HFFc6 (cell line): ENCODE measurements around the gene GPR152. TPM values are rescaled to one million over a fixed set of nuclear protein-coding genes. Genes with fewer than 3 reads are reported as not detected.

Experiments used
- DNase-seq: peaks from one replicate; pipeline ENCODE4 v3.0.0-alpha.2; 2018
- H3K27ac Mint-ChIP-seq: 2 replicates; pipeline ENCODE4 v1.8.0; 2020; ENCODE audit warnings: mild to moderate bottlenecking, mixed read lengths
- H3K27me3 Mint-ChIP-seq: 2 replicates; pipeline ENCODE4 v1.8.0; 2021; ENCODE audit warnings: mild to moderate bottlenecking, moderate library complexity, mixed read lengths; ENCODE audit not compliant: insufficient read depth
- H3K36me3 Mint-ChIP-seq: 2 replicates; pipeline ENCODE4 v1.8.0; 2021; ENCODE audit warnings: low read depth, mixed read lengths
- H3K4me1 Mint-ChIP-seq: 2 replicates; pipeline ENCODE4 v1.8.0; 2020; ENCODE audit warnings: low read depth, mixed read lengths
- H3K4me3 Mint-ChIP-seq: 2 replicates; pipeline ENCODE4 v1.8.0; 2020; ENCODE audit warnings: mild to moderate bottlenecking, moderate library complexity, mixed read lengths
- H3K9me3 Mint-ChIP-seq: 2 replicates; pipeline ENCODE4 v1.8.0; 2020; ENCODE audit warnings: mild to moderate bottlenecking, mixed read lengths
- CTCF ChIP-seq: fragments of 200-600 bp; sonication (generic); IDR thresholded peaks from 2 replicates; pipeline ENCODE4 v1.5.0; 2021; ENCODE audit warnings: antibody characterized with exemption, mild to moderate bottlenecking
- total RNA-seq, 6 experiments: library from RNA; stranded (reverse); fragmentation: NEBNext Ultra II Directional; extraction: Animal tissue kit (Norgen Biotek cat#: 25700); gene quantifications; 2 replicates in 1 of 6; 3 replicates in 5 of 6; pipeline ENCODE4 v1.2.3, GENCODE V29; 2021

The GPR152 gene
- total RNA-seq, 6 experiments from 2014 or later: not detected

GRCh38 chr11:67494371-67495233, 42.1 kb upstream of the GPR152 start:
- no peak for DNase-seq
- no peak for TF ChIP-seq CTCF
- Mint-ChIP-seq H3K9me3 (no peaks in the 10 kb centered on the region), H3K36me3 (no peaks in the 10 kb centered on the region), H3K4me3 (no peak overlapping the region), H3K4me1 (no peaks in the 10 kb centered on the region), H3K27me3 (peaks cover 3% of the 10 kb centered on the region; the same call in 1 of the 2 replicates), H3K27ac (no peak overlapping the region)

- H3K4me1 Mint-ChIP-seq: no peaks in the 10 kb centered on the region
- H3K27ac Mint-ChIP-seq: no peak overlapping the region
- peaks cover 5% of the 10 kb centered on the region; the same call in 1 of the 2 replicates for H3K27me3 Mint-ChIP-seq
- no peak for TF ChIP-seq CTCF
- no peaks in the 10 kb centered on the region for H3K36me3 Mint-ChIP-seq
- H3K4me3 Mint-ChIP-seq: no peak overlapping the region
- DNase-seq: no peak
- H3K9me3 Mint-ChIP-seq: no peaks in the 10 kb centered on the region
Observed at GRCh38 chr11:67493548-67494370, 41.2 kb upstream of the GPR152 start.

- no peak overlapping the region for H3K27ac Mint-ChIP-seq
- no peaks in the 10 kb centered on the region for H3K4me1 Mint-ChIP-seq
- peaks cover 5% of the 10 kb centered on the region; the same call in 1 of the 2 replicates for H3K27me3 Mint-ChIP-seq
- no peak for TF ChIP-seq CTCF
- no peaks in the 10 kb centered on the region for H3K9me3 Mint-ChIP-seq
- H3K36me3 Mint-ChIP-seq: peaks cover 1% of the 10 kb centered on the region; the same call in 1 of the 2 replicates
- H3K4me3 Mint-ChIP-seq: no peak overlapping the region
- DNase-seq: no peak
Observed at GRCh38 chr11:67492801-67493547, 40.4 kb upstream of the GPR152 start.

GRCh38 chr11:67492069-67492727, 39.7 kb upstream of the GPR152 start:
- Mint-ChIP-seq H3K4me1 (no peaks in the 10 kb centered on the region), H3K27ac (no peak overlapping the region), H3K27me3 (peaks cover 5% of the 10 kb centered on the region; the same call in 1 of the 2 replicates), H3K36me3 (peaks cover 8% of the 10 kb centered on the region), H3K9me3 (no peaks in the 10 kb centered on the region), H3K4me3 (no peak overlapping the region)
- DNase-seq: no peak
- TF ChIP-seq CTCF: no peak
